CD4-positive, CD25-positive, alpha-beta regulatory T cell (primary cell): ENCODE results near the gene SURF2. TPM values are rescaled to one million over a fixed set of nuclear protein-coding genes. Genes with fewer than 3 reads are reported as not detected.
A peak's percentile ranks its signal among the peaks of the same experiment; 100 is the strongest.
"Not testable (repeated sequence)": the region's sequence is repeated elsewhere in the genome, so short reads cannot be mapped to it uniquely, and the experiment has no call there.

ENCODE experiments used
- ATAC-seq, 2 donors: fragments of 150-1000 bp; cut with Tn5 transposase; one replicate each; pipeline ENCODE4 v1.10.0; 2021; ENCODE audit warnings: low read depth in 2 of 2, moderate number of reproducible peaks in 2 of 2, moderate library complexity in 1 of 2
- DNase-seq, 3 donors: peaks; one replicate each; pipeline versions ENCODE4 v3.0.0 to v3.0.0-alpha.2; 2012 to 2022; ENCODE audit warnings: mixed read lengths in 1 of 3
- H3K27ac ChIP-seq: one replicate; pipeline ENCODE4 v1.7.0; 2013; ENCODE audit warnings: mild to moderate bottlenecking, low read length; ENCODE audit not compliant: insufficient read depth, poor library complexity, severe bottlenecking
- H3K27me3 ChIP-seq: one replicate; pipeline ENCODE4 v1.7.0; 2013; ENCODE audit warnings: low read length; ENCODE audit not compliant: control insufficient read depth, insufficient read depth
- H3K36me3 ChIP-seq: one replicate; pipeline ENCODE4 v1.7.0; 2013; ENCODE audit warnings: mild to moderate bottlenecking, low read length, moderate library complexity; ENCODE audit not compliant: control insufficient read depth, insufficient read depth
- H3K4me1 ChIP-seq: 2 replicates; pipeline ENCODE4 v1.7.0; 2013; ENCODE audit warnings: mild to moderate bottlenecking, low read length; ENCODE audit not compliant: insufficient read depth, control insufficient read depth, poor library complexity, severe bottlenecking
- H3K4me3 ChIP-seq: one replicate; pipeline ENCODE4 v1.7.0; 2013; ENCODE audit warnings: low read depth, mild to moderate bottlenecking, low read length, moderate library complexity
- H3K9me3 ChIP-seq, 2 experiments: 1 replicate in 1 of 2; 2 replicates in 1 of 2; pipeline ENCODE4 v1.7.0; 2013; ENCODE audit warnings: low read length in 2 of 2, mild to moderate bottlenecking in 1 of 2, moderate library complexity in 1 of 2; ENCODE audit not compliant: control insufficient read depth in 2 of 2
- H3K27ac Mint-ChIP-seq, 3 donors: one replicate each; pipeline ENCODE4 v1.8.0; 2020 to 2022; ENCODE audit warnings: mild to moderate bottlenecking in 3 of 3, mixed read lengths in 3 of 3, moderate library complexity in 2 of 3
- H3K27me3 Mint-ChIP-seq: one replicate; pipeline ENCODE4 v1.8.0; 2022; ENCODE audit warnings: mild to moderate bottlenecking, mixed read lengths
- H3K36me3 Mint-ChIP-seq: one replicate; pipeline ENCODE4 v1.8.0; 2020; ENCODE audit warnings: mixed read lengths
- H3K4me1 Mint-ChIP-seq, 4 donors: one replicate each; pipeline ENCODE4 v1.8.0; 2020 to 2022; ENCODE audit warnings: mixed read lengths in 4 of 4, mild to moderate bottlenecking in 1 of 4
- H3K4me3 Mint-ChIP-seq, 4 donors: one replicate each; pipeline ENCODE4 v1.8.0; 2020 to 2022; ENCODE audit warnings: mild to moderate bottlenecking in 4 of 4, mixed read lengths in 4 of 4, moderate library complexity in 3 of 4
- H3K9me3 Mint-ChIP-seq, 7 donors: one replicate each; pipeline ENCODE4 v1.8.0; 2020 to 2022; ENCODE audit warnings: mixed read lengths in 7 of 7, mild to moderate bottlenecking in 3 of 7, moderate library complexity in 2 of 7
- polyA plus RNA-seq, 4 donors: library from polyadenylated mRNA; unstranded; fragments of 300-500 nt; fragmentation: Illumina TruSeq; gene quantifications; one replicate each; pipeline ENCODE4 v1.2.3, GENCODE V29; 2021
- total RNA-seq: library from RNA; stranded (reverse); gene quantifications from one replicate; pipeline ENCODE4 v1.2.3, GENCODE V29; 2022

The SURF2 gene
- total and polyA plus RNA-seq, 5 donors from 2014 or later = 24.3 to 47.1 (median 34.6) TPM

- H3K36me3 Mint-ChIP-seq = peaks cover 3% of the 10 kb centered on the region
- peak within 1 kb of the TSS; percentile 93 to 96 (median 95) for H3K27ac Mint-ChIP-seq
- H3K4me3 ChIP-seq = peak within 1 kb of the TSS; percentile 91
- H3K27ac ChIP-seq = peak within 1 kb of the TSS; percentile 95
- peaks cover 54% of the 10 kb centered on the region for H3K4me1 ChIP-seq
- peaks cover 0 to 2% (median 0%) of the 10 kb centered on the region in 7 donors for H3K9me3 Mint-ChIP-seq
- H3K4me1 Mint-ChIP-seq = peaks cover 6 to 48% (median 27%) of the 10 kb centered on the region in 4 donors
- peak; percentile 87 to 90 for ATAC-seq
- no peaks in the 10 kb centered on the region for H3K9me3 ChIP-seq
- DNase-seq = peak; percentile 89 to 96 (median 92)
- peak within 1 kb of the TSS; percentile 93 to 100 (median 97) for H3K4me3 Mint-ChIP-seq
- no peaks in the 10 kb centered on the region for H3K27me3 Mint-ChIP-seq
- peaks cover 4% of the 10 kb centered on the region for H3K36me3 ChIP-seq
- H3K27me3 ChIP-seq = no peaks in the 10 kb centered on the region
Measured at GRCh38 chr9:133375724-133376654, 19.6 kb downstream of the SURF2 start, which contains the start of the genes STKLD1 and SURF4. Gene STKLD1, plus strand, starts transcription at chr9:133376366. Its CDS starts 108 bp downstream, at chr9:133376474. Gene SURF4, minus strand, starts transcription at chr9:133376060. Its CDS starts 91 bp downstream, at chr9:133375969.

- not testable (repeated sequence) for H3K36me3 ChIP-seq, H3K27ac ChIP-seq, H3K27me3 Mint-ChIP-seq, DNase-seq, H3K9me3 Mint-ChIP-seq, H3K9me3 ChIP-seq, H3K4me3 ChIP-seq, H3K27ac Mint-ChIP-seq, ATAC-seq, H3K27me3 ChIP-seq, H3K36me3 Mint-ChIP-seq
- peaks cover 41% of the 10 kb centered on the region for H3K4me1 ChIP-seq
- Mint-ChIP-seq H3K4me3 (peak overlapping the region; percentile 76 to 88 (median 84)), H3K4me1 (peaks cover 6 to 35% (median 15%) of the 10 kb centered on the region in 4 donors)
Measured at GRCh38 chr9:133377280-133377679, 20.9 kb downstream of the SURF2 start.

- DNase-seq = no peak
- no peak for ATAC-seq
- Histone ChIP-seq H3K4me3 (no peak overlapping the region), H3K27ac (no peak overlapping the region), H3K36me3 (peaks cover 3% of the 10 kb centered on the region), H3K27me3 (no peaks in the 10 kb centered on the region), H3K9me3 (no peaks in the 10 kb centered on the region), H3K4me1 (peaks cover 36% of the 10 kb centered on the region)
- Mint-ChIP-seq H3K4me3 (peak overlapping the region in 3 of 4 donors; percentile 52 to 88 (median 83)), H3K27ac (peak overlapping the region in 1 of 3 donors; percentile 14), H3K27me3 (no peaks in the 10 kb centered on the region), H3K9me3 (peaks cover 0 to 2% (median 0%) of the 10 kb centered on the region in 7 donors), H3K36me3 (peaks cover 3% of the 10 kb centered on the region), H3K4me1 (peaks cover 6 to 30% (median 10%) of the 10 kb centered on the region in 4 donors)
Measured at GRCh38 chr9:133377721-133378216, 21.4 kb downstream of the SURF2 start.

- Histone ChIP-seq H3K27ac (no peak overlapping the region), H3K4me3 (no peak overlapping the region), H3K4me1 (peaks cover 29% of the 10 kb centered on the region), H3K27me3 (no peaks in the 10 kb centered on the region), H3K9me3 (no peaks in the 10 kb centered on the region), H3K36me3 (no peaks in the 10 kb centered on the region)
- Mint-ChIP-seq H3K27ac (peak overlapping the region in 1 of 3 donors; percentile 47), H3K4me1 (peaks cover 5 to 23% (median 9%) of the 10 kb centered on the region in 4 donors), H3K27me3 (no peaks in the 10 kb centered on the region), H3K4me3 (peak overlapping the region; percentile 5 to 88 (median 38)), H3K9me3 (peaks cover 0 to 2% (median 0%) of the 10 kb centered on the region in 7 donors), H3K36me3 (peaks cover 3% of the 10 kb centered on the region)
- ATAC-seq (no peak), DNase-seq (no peak)
Measured at GRCh38 chr9:133378408-133378962, 22.1 kb downstream of the SURF2 start.

- Mint-ChIP-seq H3K9me3 (peaks cover 0 to 1% (median 0%) of the 10 kb centered on the region in 7 donors), H3K27me3 (no peaks in the 10 kb centered on the region), H3K36me3 (peaks cover 3% of the 10 kb centered on the region)
Measured at GRCh38 chr9:133379153-133380086, 23.1 kb downstream of the SURF2 start.

GRCh38 chr9:133380734-133381133 is 24.4 kb downstream of the SURF2 start:
- ATAC-seq = no peak
- no peak overlapping the region for H3K4me3 ChIP-seq
- no peaks in the 10 kb centered on the region for H3K9me3 ChIP-seq
- H3K4me1 ChIP-seq = peaks cover 10% of the 10 kb centered on the region
- no peaks in the 10 kb centered on the region for H3K27me3 ChIP-seq
- H3K27me3 Mint-ChIP-seq = no peaks in the 10 kb centered on the region
- H3K36me3 ChIP-seq = no peaks in the 10 kb centered on the region
- peaks cover 0 to 8% (median 2%) of the 10 kb centered on the region in 4 donors for H3K4me1 Mint-ChIP-seq
- H3K4me3 Mint-ChIP-seq = peak overlapping the region in 1 of 4 donors; percentile 21
- H3K9me3 Mint-ChIP-seq = no peaks in the 10 kb centered on the region
- no peaks in the 10 kb centered on the region for H3K36me3 Mint-ChIP-seq
- H3K27ac Mint-ChIP-seq = no peak overlapping the region
- H3K27ac ChIP-seq = no peak overlapping the region
- DNase-seq = no peak

More at GRCh38 chr9:133379153-133380086, 23.1 kb downstream of the SURF2 start:
- no peak overlapping the region for H3K27ac ChIP-seq
- no peak overlapping the region for H3K4me3 ChIP-seq
- H3K4me1 ChIP-seq = peaks cover 20% of the 10 kb centered on the region
- H3K27me3 ChIP-seq = no peaks in the 10 kb centered on the region
- H3K4me1 Mint-ChIP-seq = peaks cover 2 to 15% (median 9%) of the 10 kb centered on the region in 4 donors
- no peak overlapping the region for H3K4me3 Mint-ChIP-seq
- H3K27ac Mint-ChIP-seq = no peak overlapping the region
- no peak for ATAC-seq
- no peaks in the 10 kb centered on the region for H3K36me3 ChIP-seq
- no peak for DNase-seq
- H3K9me3 ChIP-seq = no peaks in the 10 kb centered on the region
